ENCODE data around the gene DPF3. TPM values are rescaled to one million over a fixed set of nuclear protein-coding genes. Genes with fewer than 3 reads are reported as not detected.
"Not testable (repeated sequence)": the region's sequence is repeated elsewhere in the genome, so short reads cannot be mapped to it uniquely, and the experiment has no call there.

DPF3 gene
- total RNA-seq, 4 donors from 2014 or later, result under 0.01 to 2.7 (median 0.61) TPM; not detected in 1

GRCh38 chr14:72878746-72879145 lies 15.2 kb downstream of the DPF3 start:
- TF ChIP-seq CTCF (IDR thresholded peaks at IDR 0.05), result no peak
- no peak for TF ChIP-seq POLR2A (IDR thresholded peaks at IDR 0.05)
- intact Hi-C loops (cut with DNase I), result no loop called here
- Histone ChIP-seq H3K9me3 (no peaks in the 10 kb centered on the region), H3K4me3 (no peak overlapping the region), H3K36me3 (no peaks in the 10 kb centered on the region), H3K27ac (no peak overlapping the region), H3K27me3 (peaks cover 0 to 6% (median 0%) of the 10 kb centered on the region in 4 donors), H3K4me1 (no peaks in the 10 kb centered on the region)
- no peak for DNase-seq
- 88 to 94% methylated on average over 3 to 5 of the region's 5 CpGs for WGBS, 2 donors

- no peak overlapping the region for H3K27ac ChIP-seq
- intact Hi-C loops (cut with DNase I), result no loop called here
- no peak for TF ChIP-seq CTCF (IDR thresholded peaks at IDR 0.05)
- no peak for TF ChIP-seq POLR2A (IDR thresholded peaks at IDR 0.05)
- WGBS, 2 donors, result 43 to 62% methylated on average over 4 of the region's 4 CpGs
- peaks cover 0 to 6% (median 0%) of the 10 kb centered on the region in 4 donors for H3K27me3 ChIP-seq
- no peaks in the 10 kb centered on the region for H3K36me3 ChIP-seq
- peaks cover 0 to 7% (median 0%) of the 10 kb centered on the region in 3 donors for H3K9me3 ChIP-seq
- H3K4me3 ChIP-seq, result no peak overlapping the region
- no peaks in the 10 kb centered on the region for H3K4me1 ChIP-seq
- DNase-seq, result no peak
Observed at GRCh38 chr14:72876710-72877063, 17.2 kb downstream of the DPF3 start.

GRCh38 chr14:72876005-72876709 lies 17.7 kb downstream of the DPF3 start:
- H3K27ac ChIP-seq, result no peak overlapping the region
- no peaks in the 10 kb centered on the region for H3K4me1 ChIP-seq
- peaks cover 0 to 8% (median 0%) of the 10 kb centered on the region in 3 donors for H3K9me3 ChIP-seq
- H3K36me3 ChIP-seq, result no peaks in the 10 kb centered on the region
- H3K27me3 ChIP-seq, result peaks cover 0 to 6% (median 0%) of the 10 kb centered on the region in 4 donors
- H3K4me3 ChIP-seq, result no peak overlapping the region
- DNase-seq, result no peak
- WGBS, 2 donors, result 52 to 74% methylated on average over 9 of the region's 9 CpGs
- intact Hi-C loops (cut with DNase I), result no loop called here
- TF ChIP-seq CTCF (IDR thresholded peaks at IDR 0.05) (no peak), POLR2A (IDR thresholded peaks at IDR 0.05) (no peak)

- not testable (repeated sequence) for H3K36me3 ChIP-seq
Observed at GRCh38 chr14:72870878-72871277, 23.0 kb downstream of the DPF3 start.

GRCh38 chr14:72869407-72870329 lies 24.2 kb downstream of the DPF3 start:
- no peaks in the 10 kb centered on the region for H3K27me3 ChIP-seq
- no peak overlapping the region for H3K27ac ChIP-seq
- WGBS, 2 donors, result 78 to 79% methylated on average over 7 of the region's 8 CpGs
- TF ChIP-seq CTCF (IDR thresholded peaks at IDR 0.05), result no peak
- no peak for TF ChIP-seq POLR2A (IDR thresholded peaks at IDR 0.05)
- peaks cover 0 to 8% (median 0%) of the 10 kb centered on the region in 3 donors for H3K9me3 ChIP-seq
- no peak for DNase-seq
- no peaks in the 10 kb centered on the region for H3K36me3 ChIP-seq
- intact Hi-C loops (cut with DNase I), result no loop called here
- no peaks in the 10 kb centered on the region for H3K4me1 ChIP-seq
- H3K4me3 ChIP-seq, result no peak overlapping the region

More at GRCh38 chr14:72870878-72871277, 23.0 kb downstream of the DPF3 start:
- H3K27me3 ChIP-seq; H3K4me1 ChIP-seq; H3K4me3 ChIP-seq; H3K27ac ChIP-seq; DNase-seq; intact Hi-C loops (cut with DNase I); H3K9me3 ChIP-seq: not testable (repeated sequence)
- WGBS, 2 donors, result 75 to 77% methylated on average over 4 of the region's 4 CpGs

Data from esophagus squamous epithelium (tissue), 5 donors.